Keratinocyte (primary cell): ENCODE data around the gene CRLF1. TPM values are rescaled to one million over a fixed set of nuclear protein-coding genes. Genes with fewer than 3 reads are reported as not detected.

Experiments
- DNase-seq: peaks from one replicate; pipeline ENCODE4 v3.0.0-alpha.2; 2011; ENCODE audit warnings: low read depth, missing footprints, low spot score
- FAIRE-seq: peaks from 2 replicates; lab custom pipeline; 2011; peaks lifted over from hg19 to GRCh38; lab: Jason Lieb, UNC
- H2AFZ ChIP-seq: 2 replicates; pipeline ENCODE4 v1.6.0; 2012; ENCODE audit warnings: low read length, control low read depth, inconsistent platforms; ENCODE audit not compliant: control insufficient read depth
- H3K27ac ChIP-seq: 2 replicates; pipeline ENCODE4 v1.5.1; 2011; ENCODE audit warnings: low read length; ENCODE audit not compliant: control insufficient read depth, insufficient read depth
- H3K27me3 ChIP-seq: 3 replicates; pipeline ENCODE4 v1.6.0; 2011; ENCODE audit warnings: low read length; ENCODE audit not compliant: control insufficient read depth, insufficient read depth; ENCODE audit errors: extremely low read depth
- H3K36me3 ChIP-seq, 2 experiments: 2 replicates in 1 of 2; 3 replicates in 1 of 2; pipeline ENCODE4 v1.5.1; 2011; ENCODE audit warnings: low read length in 2 of 2, mild to moderate bottlenecking in 1 of 2; ENCODE audit not compliant: control insufficient read depth in 2 of 2, insufficient read depth in 2 of 2; ENCODE audit errors: extremely low read depth in 1 of 2
- H3K4me1 ChIP-seq: 3 replicates; pipeline ENCODE4 v1.5.1; 2011; ENCODE audit warnings: low read length; ENCODE audit not compliant: control insufficient read depth, insufficient read depth; ENCODE audit errors: extremely low read depth
- H3K4me2 ChIP-seq: 3 replicates; pipeline ENCODE4 v1.6.0; 2011; ENCODE audit warnings: low read depth, low read length; ENCODE audit not compliant: control insufficient read depth, insufficient read depth; ENCODE audit errors: extremely low read depth
- H3K4me3 ChIP-seq, 3 experiments: fragments of 200-600 bp in 1 of 3; sonication (generic) in 1 of 3; 2 replicates in 2 of 3; 3 replicates in 1 of 3; pipeline ENCODE4 v1.5.1; 2011 to 2016; ENCODE audit warnings: low read length in 3 of 3, mild to moderate bottlenecking in 3 of 3, control low read depth in 2 of 3, inconsistent platforms in 1 of 3, low read depth in 1 of 3, mixed read lengths in 1 of 3, mixed run types in 1 of 3, moderate library complexity in 1 of 3; ENCODE audit not compliant: control insufficient read depth in 2 of 3, insufficient read depth in 2 of 3; ENCODE audit errors: extremely low read depth in 1 of 3
- H3K79me2 ChIP-seq: 2 replicates; pipeline ENCODE4 v1.6.0; 2012; ENCODE audit warnings: low read length; ENCODE audit not compliant: control insufficient read depth, insufficient read depth
- H3K9ac ChIP-seq: 3 replicates; pipeline ENCODE4 v1.6.0; 2011; ENCODE audit warnings: low read length; ENCODE audit not compliant: control insufficient read depth, insufficient read depth; ENCODE audit errors: extremely low read depth
- H3K9me1 ChIP-seq: 3 replicates; pipeline ENCODE4 v1.6.0; 2011; ENCODE audit warnings: low read length; ENCODE audit not compliant: control insufficient read depth, insufficient read depth; ENCODE audit errors: extremely low read depth
- H3K9me3 ChIP-seq: 2 replicates; pipeline ENCODE4 v1.5.1; 2012; ENCODE audit warnings: low read depth, low read length; ENCODE audit not compliant: control insufficient read depth
- H4K20me1 ChIP-seq: 3 replicates; pipeline ENCODE4 v1.6.0; 2011; ENCODE audit warnings: low read length; ENCODE audit not compliant: control insufficient read depth, insufficient read depth; ENCODE audit errors: extremely low read depth
- EZH2 ChIP-seq: IDR thresholded peaks from one replicate; pipeline ENCODE4 v1.6.1; 2012; ENCODE audit warnings: inconsistent platforms, mild to moderate bottlenecking, low read length, moderate library complexity
- dilution Hi-C: fragments of 300-500 bp; cut with MboI; formaldehyde crosslinking; loops from one replicate; pipeline ENCODE4 v1.7.0; 2020; ENCODE audit warnings: low sequenced_read_pairs; ENCODE audit not compliant: extremely low pct_ligation_motif_present
- polyA plus RNA-seq, 5 experiments: library from polyadenylated mRNA; depleted of rRNA in 3 of 5; stranded (reverse) in 3 of 5; stranded (forward) in 1 of 5; unstranded in 1 of 5; fragments of >200 nt; gene quantifications; 1 replicate in 1 of 5; 2 replicates in 3 of 5; 3 replicates in 1 of 5; pipeline versions ENCODE4 v1.2.1 to v1.2.3, GENCODE V29; 2011 to 2012; ENCODE audit warnings: missing spikeins in 2 of 5, low read depth in 1 of 5, low replicate concordance in 1 of 5
- TF ChIP-seq, protein P1 (sequence below), 3 experiments: IDR thresholded peaks in 1 of 3; conservative IDR thresholded peaks in 1 of 3; optimal IDR thresholded peaks in 1 of 3; 2 replicates in 2 of 3; 3 replicates in 1 of 3; pipeline versions ENCODE3 to v1.5.1; 2011; ENCODE audit warnings: low read length in 3 of 3, mild to moderate bottlenecking in 3 of 3, moderate library complexity in 2 of 3, control low read depth in 1 of 3, inconsistent platforms in 1 of 3; ENCODE audit not compliant: insufficient read depth in 2 of 3; ENCODE audit errors: extremely low read depth in 1 of 3

Gene CRLF1
- polyA plus RNA-seq, 1 donor (not counting 4 experiments of a cell fraction or from before 2014, with no cell fraction given): 0.20 TPM

DNA sequence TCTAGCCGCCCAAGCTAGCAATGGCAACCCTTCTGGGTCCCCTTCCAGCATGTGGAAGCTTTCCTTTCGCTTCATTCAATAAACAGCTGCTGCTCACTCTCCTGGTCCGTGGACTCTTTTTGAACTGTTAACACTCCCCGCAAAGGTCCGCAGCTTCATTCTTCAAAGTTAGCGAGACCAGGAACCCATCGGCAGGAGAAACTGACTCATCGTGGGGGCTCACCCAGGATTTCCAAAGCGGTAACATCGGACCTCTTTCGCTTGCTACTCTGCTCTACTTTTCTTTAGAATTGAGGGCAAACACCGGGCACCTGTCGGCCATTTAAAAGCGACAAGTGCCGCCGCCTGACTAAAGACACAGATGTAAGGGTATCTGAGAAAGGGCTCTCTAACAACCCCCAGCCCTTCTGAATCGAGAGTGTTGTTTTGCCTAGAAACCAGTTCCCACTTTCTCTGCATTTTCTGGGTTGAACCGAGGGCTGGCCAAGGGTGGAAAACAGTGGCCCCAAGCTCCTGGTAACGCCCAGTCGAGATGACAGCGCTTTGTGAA is 29.2 kb downstream of the CRLF1 start:
- H4K20me1 ChIP-seq: peaks cover 13% of the 10 kb centered on the region
- no peak for FAIRE-seq
- peaks cover 29% of the 10 kb centered on the region for H3K79me2 ChIP-seq
- no peak for DNase-seq
- H3K9me1 ChIP-seq: peaks cover 3% of the 10 kb centered on the region
- no peak overlapping the region for H3K9ac ChIP-seq
- H3K36me3 ChIP-seq: peaks cover 30 to 39% of the 10 kb centered on the region in 2 experiments
- no peak overlapping the region for H2AFZ ChIP-seq
- no peak overlapping the region for H3K4me2 ChIP-seq
- H3K27ac ChIP-seq: no peak overlapping the region
- no peaks in the 10 kb centered on the region for H3K9me3 ChIP-seq
- TF ChIP-seq EZH2: no peak
- TF ChIP-seq, protein P1, sequence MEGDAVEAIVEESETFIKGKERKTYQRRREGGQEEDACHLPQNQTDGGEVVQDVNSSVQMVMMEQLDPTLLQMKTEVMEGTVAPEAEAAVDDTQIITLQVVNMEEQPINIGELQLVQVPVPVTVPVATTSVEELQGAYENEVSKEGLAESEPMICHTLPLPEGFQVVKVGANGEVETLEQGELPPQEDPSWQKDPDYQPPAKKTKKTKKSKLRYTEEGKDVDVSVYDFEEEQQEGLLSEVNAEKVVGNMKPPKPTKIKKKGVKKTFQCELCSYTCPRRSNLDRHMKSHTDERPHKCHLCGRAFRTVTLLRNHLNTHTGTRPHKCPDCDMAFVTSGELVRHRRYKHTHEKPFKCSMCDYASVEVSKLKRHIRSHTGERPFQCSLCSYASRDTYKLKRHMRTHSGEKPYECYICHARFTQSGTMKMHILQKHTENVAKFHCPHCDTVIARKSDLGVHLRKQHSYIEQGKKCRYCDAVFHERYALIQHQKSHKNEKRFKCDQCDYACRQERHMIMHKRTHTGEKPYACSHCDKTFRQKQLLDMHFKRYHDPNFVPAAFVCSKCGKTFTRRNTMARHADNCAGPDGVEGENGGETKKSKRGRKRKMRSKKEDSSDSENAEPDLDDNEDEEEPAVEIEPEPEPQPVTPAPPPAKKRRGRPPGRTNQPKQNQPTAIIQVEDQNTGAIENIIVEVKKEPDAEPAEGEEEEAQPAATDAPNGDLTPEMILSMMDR (optimal IDR thresholded peaks at IDR 0.05 in 1 of 3, IDR thresholded peaks at IDR 0.05 in 1 of 3, conservative IDR thresholded peaks at IDR 0.05 in 1 of 3; ENCODE audit: extremely low read depth in 1 of 3, insufficient read depth in 2 of 3, low read length in 3 of 3): no peak
- dilution Hi-C loops: no loop called here
- H3K4me1 ChIP-seq: peaks cover 11% of the 10 kb centered on the region
- no peak overlapping the region for H3K4me3 ChIP-seq
- no peaks in the 10 kb centered on the region for H3K27me3 ChIP-seq

DNA sequence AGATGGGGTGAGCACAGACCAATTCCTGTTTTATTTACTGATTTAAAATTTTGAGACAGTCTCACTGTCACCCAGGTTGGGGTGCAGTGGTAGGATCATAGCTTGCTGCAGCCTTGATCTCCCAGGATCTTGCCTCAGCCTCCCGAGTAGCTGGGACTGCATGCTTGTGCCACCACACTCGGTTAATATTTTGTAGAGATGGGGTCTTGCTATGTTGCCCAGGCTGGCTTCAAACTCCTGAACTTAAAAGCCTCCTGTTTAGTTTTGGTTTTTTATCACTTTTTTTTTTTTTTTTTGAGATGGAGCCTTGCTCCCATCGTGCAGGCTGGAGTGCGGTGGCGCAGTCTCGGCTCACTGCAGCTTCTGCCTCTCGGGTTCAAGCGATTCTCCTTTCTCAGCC is 30.2 kb downstream of the CRLF1 start:
- Histone ChIP-seq H3K36me3 (peaks cover 30 to 39% of the 10 kb centered on the region in 2 experiments), H3K4me3 (no peak overlapping the region), H3K27me3 (no peaks in the 10 kb centered on the region), H2AFZ (no peak overlapping the region), H3K9me1 (peaks cover 3% of the 10 kb centered on the region), H3K9me3 (no peaks in the 10 kb centered on the region), H3K9ac (no peak overlapping the region), H4K20me1 (peaks cover 13% of the 10 kb centered on the region), H3K4me2 (no peak overlapping the region), H3K27ac (no peak overlapping the region), H3K4me1 (peaks cover 11% of the 10 kb centered on the region), H3K79me2 (peaks cover 36% of the 10 kb centered on the region)
- FAIRE-seq: no peak
- dilution Hi-C loops: no loop called here
- TF ChIP-seq, protein P1 (optimal IDR thresholded peaks at IDR 0.05 in 1 of 3, IDR thresholded peaks at IDR 0.05 in 1 of 3, conservative IDR thresholded peaks at IDR 0.05 in 1 of 3; ENCODE audit: extremely low read depth in 1 of 3, insufficient read depth in 2 of 3, low read length in 3 of 3): no peak
- TF ChIP-seq EZH2: no peak
- DNase-seq: no peak
